Spinal cord (tissue), 10 donors: ENCODE results near the gene ZNF839. TPM values are rescaled to one million over a fixed set of nuclear protein-coding genes. Genes with fewer than 3 reads are reported as not detected.
"Not testable (repeated sequence)": the region's sequence is repeated elsewhere in the genome, so short reads cannot be mapped to it uniquely, and the experiment has no call there.

ENCODE experiments used
- DNase-seq, 6 donors: peaks; one replicate each; pipeline versions ENCODE4 v3.0.0 to v3.0.0-alpha.2; 2013 to 2015; ENCODE audit warnings: low spot score in 6 of 6, low read depth in 4 of 6
- H3K27ac ChIP-seq: one replicate; pipeline ENCODE4 v1.5.1; 2013; ENCODE audit warnings: low read depth, low read length, control low read depth
- H3K27me3 ChIP-seq: one replicate; pipeline ENCODE4 v1.6.1; 2013; ENCODE audit warnings: low read length; ENCODE audit not compliant: control insufficient read depth, insufficient read depth
- H3K36me3 ChIP-seq: one replicate; pipeline ENCODE4 v1.6.1; 2013; ENCODE audit warnings: low read length; ENCODE audit not compliant: control insufficient read depth, insufficient read depth
- H3K4me1 ChIP-seq: one replicate; pipeline ENCODE4 v1.6.1; 2013; ENCODE audit warnings: low read length; ENCODE audit not compliant: control insufficient read depth, insufficient read depth
- H3K4me3 ChIP-seq: one replicate; pipeline ENCODE4 v1.5.1; 2013; ENCODE audit warnings: low read depth, low read length, control low read depth
- H3K9me3 ChIP-seq: one replicate; pipeline ENCODE4 v1.6.1; 2013; ENCODE audit warnings: low read length; ENCODE audit not compliant: control insufficient read depth, insufficient read depth
- WGBS: methylation state at CpG from one replicate; pipeline ENCODE4 v1.1.5; 2013; ENCODE audit warnings: missing lambda C conversion rate; ENCODE audit not compliant: insufficient coverage; 5-methylcytosine and 5-hydroxymethylcytosine counted together
- polyA plus RNA-seq, 2 donors: library from polyadenylated mRNA; unstranded; fragments of 120-200 nt; gene quantifications; one replicate each; pipeline ENCODE4 v1.2.1, GENCODE V29; 2013; ENCODE audit not compliant: insufficient read length in 2 of 2
- total RNA-seq, 2 donors: library from RNA; depleted of rRNA in 1 of 2; stranded (reverse); fragments of 120-200 nt in 1 of 2; fragments of >200 nt in 1 of 2; gene quantifications; one replicate each; pipeline versions ENCODE4 v1.2.3 to v1.2.4, GENCODE V29; 2013 to 2014
- donor health status: healthy.

ZNF839 gene
- total and polyA plus RNA-seq, 4 donors = 8.8 to 16.3 (median 11.7) TPM

DNA sequence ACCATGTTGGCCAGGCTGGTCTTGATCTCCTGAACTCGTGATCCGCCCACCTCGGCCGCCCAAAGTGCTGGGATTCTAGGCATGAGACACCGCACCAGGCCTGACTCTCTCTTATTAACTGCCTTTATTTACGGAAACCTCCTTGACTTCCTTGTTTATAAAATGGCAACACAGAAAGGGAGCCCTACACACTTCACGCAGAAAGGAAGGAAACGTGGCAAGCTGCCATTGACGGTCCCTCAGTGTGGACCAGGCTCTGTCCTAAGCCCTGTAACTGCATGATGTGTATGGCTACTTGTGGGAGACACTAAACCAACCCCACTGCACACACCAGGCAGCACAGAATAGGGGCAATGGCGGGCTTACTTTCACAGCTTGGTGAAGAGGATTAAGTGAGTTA is 31.5 kb downstream of the ZNF839 start:
- Histone ChIP-seq H3K4me1 (no peaks in the 10 kb centered on the region), H3K36me3 (peaks cover 70% of the 10 kb centered on the region), H3K27me3 (no peaks in the 10 kb centered on the region), H3K27ac (no peak overlapping the region), H3K4me3 (no peak overlapping the region), H3K9me3 (no peaks in the 10 kb centered on the region)
- DNase-seq = no peak
- 97% methylated on average over 5 of the region's 10 CpGs for WGBS

DNA sequence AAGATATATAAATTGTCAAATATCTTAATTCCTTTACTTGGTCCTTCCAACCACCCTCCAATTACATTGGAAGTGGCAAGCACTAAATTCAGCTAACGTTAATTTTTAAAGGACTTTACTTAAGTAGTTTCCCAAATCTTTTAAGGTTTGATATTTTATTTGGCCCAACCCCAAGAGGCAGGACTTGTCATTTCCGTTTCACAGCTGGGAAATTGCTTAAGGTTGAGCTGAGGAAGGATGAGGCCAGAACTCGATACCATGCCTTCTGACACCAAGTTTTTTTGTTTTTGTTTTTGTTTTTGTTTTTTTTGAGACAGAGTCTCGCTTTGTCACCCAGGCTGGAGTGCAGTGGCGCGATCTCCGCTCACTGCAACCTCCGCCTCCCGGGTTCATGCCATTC is 32.0 kb downstream of the ZNF839 start:
- 97% methylated on average over 5 of the region's 9 CpGs for WGBS
- H3K9me3 ChIP-seq, H3K4me3 ChIP-seq, H3K27me3 ChIP-seq, H3K4me1 ChIP-seq, DNase-seq, H3K27ac ChIP-seq: not testable (repeated sequence)
- peaks cover 70% of the 10 kb centered on the region for H3K36me3 ChIP-seq

DNA sequence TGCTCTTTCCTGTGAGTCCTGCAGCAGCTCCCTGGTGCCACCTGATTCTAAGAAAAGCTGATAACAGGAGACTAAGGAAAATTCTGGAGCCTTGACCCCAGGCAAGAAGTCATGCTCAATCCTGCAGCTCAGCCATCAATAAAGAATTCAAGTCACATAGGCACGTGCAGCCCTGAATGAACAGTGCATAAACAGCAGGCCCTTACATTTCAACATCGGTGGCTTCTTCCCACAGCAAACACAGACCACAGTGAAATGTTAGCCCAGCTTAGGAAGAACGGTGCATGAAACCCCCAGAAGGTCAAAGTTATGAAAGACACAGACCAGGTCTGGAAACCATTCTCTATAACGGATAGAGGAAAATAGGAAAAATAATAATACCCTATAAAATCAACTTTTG is 32.7 kb downstream of the ZNF839 start:
- peak in 1 of 6 donors; percentile 30 for DNase-seq

DNA sequence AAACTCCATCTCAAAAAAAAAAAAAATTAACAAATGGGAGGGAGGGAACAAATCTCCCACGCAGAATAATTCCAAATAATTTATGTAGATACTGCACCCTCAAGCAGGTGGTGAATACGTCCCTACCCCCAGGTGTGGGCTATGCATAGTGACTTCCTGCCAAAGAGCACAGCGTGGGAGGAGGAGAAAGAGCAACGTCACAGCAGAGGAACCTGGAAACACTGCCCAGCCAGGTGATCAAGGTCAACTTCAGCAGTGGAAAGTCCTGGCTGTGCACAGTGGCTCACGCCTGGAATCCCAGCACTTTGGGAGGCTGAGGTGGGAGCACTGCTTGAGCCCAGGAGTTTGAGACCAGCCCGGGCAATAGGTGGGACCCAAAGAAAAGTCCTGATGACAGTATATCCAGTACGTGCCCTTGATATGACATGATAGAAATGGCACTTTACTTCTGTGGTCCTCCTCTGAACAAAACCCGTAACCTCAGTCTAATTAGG is 33.6 kb downstream of the ZNF839 start:
- Histone ChIP-seq H3K9me3 (no peaks in the 10 kb centered on the region), H3K36me3 (peaks cover 65% of the 10 kb centered on the region), H3K4me1 (no peaks in the 10 kb centered on the region), H3K27me3 (no peaks in the 10 kb centered on the region), H3K4me3 (no peak overlapping the region), H3K27ac (no peak overlapping the region)
- 93% methylated on average over 7 of the region's 8 CpGs for WGBS
- DNase-seq = no peak

More for the DNA sequence above, 32.7 kb downstream of the ZNF839 start:
- no peak overlapping the region for H3K4me3 ChIP-seq
- H3K9me3 ChIP-seq = no peaks in the 10 kb centered on the region
- H3K27ac ChIP-seq = no peak overlapping the region
- H3K36me3 ChIP-seq = peaks cover 71% of the 10 kb centered on the region
- 39% methylated on average over 2 of the region's 4 CpGs for WGBS
- H3K27me3 ChIP-seq = no peaks in the 10 kb centered on the region
- no peaks in the 10 kb centered on the region for H3K4me1 ChIP-seq

- no peaks in the 10 kb centered on the region for H3K4me1 ChIP-seq
- DNase-seq = no peak
- H3K36me3 ChIP-seq = peaks cover 53% of the 10 kb centered on the region
- H3K27me3 ChIP-seq = no peaks in the 10 kb centered on the region
- no peak overlapping the region for H3K4me3 ChIP-seq
- no peaks in the 10 kb centered on the region for H3K9me3 ChIP-seq
- H3K27ac ChIP-seq = no peak overlapping the region
- 100% methylated on average over 1 of the region's 3 CpGs for WGBS
Observed at GRCh38 chr14:102356280-102356679, 36.7 kb downstream of the ZNF839 start.

DNA sequence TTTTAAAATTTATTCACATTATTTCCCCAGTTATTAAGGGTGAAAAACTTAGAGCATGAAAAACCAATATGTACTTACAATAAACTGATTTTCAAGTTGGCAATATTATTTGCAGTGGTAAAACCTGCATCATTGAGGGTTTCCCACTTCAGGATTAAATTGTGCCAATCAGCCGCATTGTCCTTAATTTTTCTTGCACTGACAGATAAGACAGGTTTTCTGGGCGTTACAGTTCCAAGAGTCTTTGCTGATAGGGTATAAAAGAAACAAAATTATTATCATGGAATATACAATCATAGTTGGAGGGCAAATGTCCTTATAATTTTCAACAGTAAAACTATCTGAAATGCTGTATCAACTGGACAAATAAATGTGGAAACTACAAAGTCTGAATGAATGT is 39.8 kb downstream of the ZNF839 start:
- no CpG with 5 or more reads among the region's 2 CpGs for WGBS
- Histone ChIP-seq H3K36me3 (peaks cover 35% of the 10 kb centered on the region), H3K9me3 (no peaks in the 10 kb centered on the region), H3K27me3 (no peaks in the 10 kb centered on the region), H3K4me3 (no peak overlapping the region), H3K27ac (no peak overlapping the region), H3K4me1 (peaks cover 10% of the 10 kb centered on the region)
- DNase-seq = no peak

DNA sequence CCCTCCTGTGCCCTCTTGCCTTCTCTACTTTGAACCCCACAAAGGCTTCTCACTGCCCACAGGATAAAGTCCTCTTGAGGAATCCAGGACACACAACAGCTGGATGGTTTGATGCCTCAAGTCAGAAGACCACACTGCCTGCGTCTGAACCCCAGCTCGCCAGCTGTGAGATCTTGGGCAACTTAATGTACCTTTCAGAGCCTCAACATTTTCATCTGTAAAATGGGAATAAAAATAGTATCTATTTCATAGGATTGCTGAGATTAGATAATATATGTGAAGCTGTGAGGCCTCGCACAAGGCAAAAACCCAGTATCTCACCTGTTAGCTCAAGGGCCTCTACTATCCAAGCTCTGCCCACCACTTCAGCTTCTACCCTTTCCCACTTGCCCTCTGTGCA is 40.8 kb downstream of the ZNF839 start:
- 100% methylated on average over 1 of the region's 3 CpGs for WGBS
- H3K9me3 ChIP-seq = no peaks in the 10 kb centered on the region
- no peak overlapping the region for H3K27ac ChIP-seq
- no peak for DNase-seq
- peaks cover 10% of the 10 kb centered on the region for H3K4me1 ChIP-seq
- no peak overlapping the region for H3K4me3 ChIP-seq
- H3K27me3 ChIP-seq = no peaks in the 10 kb centered on the region
- H3K36me3 ChIP-seq = peaks cover 24% of the 10 kb centered on the region

- Histone ChIP-seq H3K4me3 (peak overlapping the region; percentile 87), H3K36me3 (peaks cover 12% of the 10 kb centered on the region), H3K27me3 (no peaks in the 10 kb centered on the region), H3K4me1 (peaks cover 10% of the 10 kb centered on the region), H3K9me3 (no peaks in the 10 kb centered on the region), H3K27ac (peak overlapping the region; percentile 90)
- WGBS = 100% methylated on average over 1 of the region's 4 CpGs
- peak in 1 of 6 donors; percentile 9 for DNase-seq
Observed at GRCh38 chr14:102362084-102362483, 42.5 kb downstream of the ZNF839 start.

DNA sequence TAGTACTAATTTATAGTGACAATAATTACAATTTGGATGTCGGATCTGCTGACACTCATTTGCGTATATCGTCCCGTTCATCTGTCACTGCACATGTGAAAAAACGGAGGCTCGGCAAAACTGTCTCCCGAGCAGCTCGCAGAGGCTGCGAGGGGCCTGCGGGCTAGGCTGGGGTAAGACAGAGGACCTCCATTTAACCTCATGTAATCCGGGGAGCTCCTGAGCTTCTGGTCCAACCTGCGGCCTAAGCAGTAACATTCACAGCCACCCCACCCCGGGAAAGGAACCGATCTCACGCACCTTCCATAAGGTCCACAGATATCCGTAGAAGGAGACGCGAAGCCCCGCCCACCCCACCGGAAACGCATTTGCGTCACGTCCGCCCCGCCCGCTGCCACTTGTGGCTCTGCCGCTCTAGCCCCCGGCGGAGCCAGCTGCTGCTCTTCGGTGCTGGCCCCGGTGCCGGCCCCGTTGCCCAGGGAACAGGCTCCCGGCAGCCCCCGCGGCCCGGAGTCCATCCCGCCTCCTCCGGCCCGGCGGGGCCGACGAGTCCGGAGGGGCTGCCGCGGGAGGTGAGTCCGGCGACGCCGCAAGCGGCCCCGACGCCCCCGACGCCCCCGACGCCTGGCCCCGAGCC is 43.1 kb downstream of the ZNF839 start, which contains the start of the genes CINP and TECPR2:
Gene CINP (minus strand): TSS at position 346 of the 637 bp plus-strand sequence. CDS start 39 bp downstream, at position 307.
Gene TECPR2 (plus strand): TSS at position 397 of the 637 bp plus-strand sequence. CDS start 13,781 bp downstream, outside the sequence.
- under 1% methylated on average over 58 of the region's 58 CpGs for WGBS
- H3K36me3 ChIP-seq = peaks cover 10% of the 10 kb centered on the region
- peak within 1 kb of the TSS; percentile 87 for H3K4me3 ChIP-seq
- peak; percentile 78 to 98 (median 91) for DNase-seq
- H3K4me1 ChIP-seq = peaks cover 10% of the 10 kb centered on the region
- peak within 1 kb of the TSS; percentile 90 for H3K27ac ChIP-seq
- H3K27me3 ChIP-seq = no peaks in the 10 kb centered on the region
- no peaks in the 10 kb centered on the region for H3K9me3 ChIP-seq
